ENCODE data around the gene COBLL1.

Gene COBLL1

GRCh38 chr2:164757934-164758695 lies 83.5 kb downstream of the COBLL1 start:
- Histone ChIP-seq H3K4me2 (ENCODE audit: insufficient read depth, low read length) (no peak overlapping the region), H2AFZ (ENCODE audit: low read depth, low read length) (no peak overlapping the region), H3K27ac (ENCODE audit: low read length) (no peak overlapping the region), H3K4me3 (ENCODE audit: low read depth in 1 of 2, low read length in 2 of 2) (no peak overlapping the region), H3K36me3 (ENCODE audit: insufficient read depth, low read length) (no peaks in the 10 kb centered on the region), H4K20me1 (ENCODE audit: insufficient read depth, low read length) (no peaks in the 10 kb centered on the region), H3K4me1 (ENCODE audit: insufficient read depth, low read length) (no peaks in the 10 kb centered on the region), H3K9me3 (ENCODE audit: insufficient read depth, low read length, severe bottlenecking) (no peaks in the 10 kb centered on the region), H3K9ac (ENCODE audit: low read depth, low read length) (no peak overlapping the region), H3K27me3 (ENCODE audit: insufficient read depth, low read length, poor library complexity) (no peaks in the 10 kb centered on the region), H3K79me2 (ENCODE audit: insufficient read depth, low read length) (no peaks in the 10 kb centered on the region)
- no peak for ATAC-seq (ENCODE audit: insufficient read depth, low read depth)
- no peak for DNase-seq
- TF ChIP-seq EZH2 (IDR thresholded peaks at IDR 0.05; ENCODE audit: borderline replicate concordance, low read depth, low read length, severe bottlenecking), result no peak

GRCh38 chr2:164756773-164757172 lies 84.8 kb downstream of the COBLL1 start:
- Histone ChIP-seq H4K20me1 (ENCODE audit: insufficient read depth, low read length) (no peaks in the 10 kb centered on the region), H3K4me1 (ENCODE audit: insufficient read depth, low read length) (no peaks in the 10 kb centered on the region), H3K4me3 (ENCODE audit: low read depth in 1 of 2, low read length in 2 of 2) (no peak overlapping the region), H3K9ac (ENCODE audit: low read depth, low read length) (no peak overlapping the region), H2AFZ (ENCODE audit: low read depth, low read length) (no peak overlapping the region), H3K79me2 (ENCODE audit: insufficient read depth, low read length) (no peaks in the 10 kb centered on the region), H3K9me3 (ENCODE audit: insufficient read depth, low read length, severe bottlenecking) (no peaks in the 10 kb centered on the region), H3K27ac (ENCODE audit: low read length) (no peak overlapping the region), H3K27me3 (ENCODE audit: insufficient read depth, low read length, poor library complexity) (no peaks in the 10 kb centered on the region), H3K4me2 (ENCODE audit: insufficient read depth, low read length) (no peak overlapping the region), H3K36me3 (ENCODE audit: insufficient read depth, low read length) (no peaks in the 10 kb centered on the region)
- ATAC-seq (ENCODE audit: insufficient read depth, low read depth) (no peak), DNase-seq (no peak)
- TF ChIP-seq EZH2 (IDR thresholded peaks at IDR 0.05; ENCODE audit: borderline replicate concordance, low read depth, low read length, severe bottlenecking) (no peak), CTCF (IDR thresholded peaks at IDR 0.05; ENCODE audit: borderline replicate concordance, extremely low read depth, low read length, poor library complexity, severe bottlenecking) (no peak)

GRCh38 chr2:164755952-164756351 lies 85.7 kb downstream of the COBLL1 start:
- no peak overlapping the region for H2AFZ ChIP-seq (ENCODE audit: low read depth, low read length)
- H3K9me3 ChIP-seq (ENCODE audit: insufficient read depth, low read length, severe bottlenecking), result no peaks in the 10 kb centered on the region
- H3K4me1 ChIP-seq (ENCODE audit: insufficient read depth, low read length), result no peaks in the 10 kb centered on the region
- H3K27ac ChIP-seq (ENCODE audit: low read length), result no peak overlapping the region
- ATAC-seq (ENCODE audit: insufficient read depth, low read depth) (no peak), DNase-seq (no peak)
- no peak overlapping the region for H3K4me2 ChIP-seq (ENCODE audit: insufficient read depth, low read length)
- H3K4me3 ChIP-seq (ENCODE audit: low read depth in 1 of 2, low read length in 2 of 2), result no peak overlapping the region
- H4K20me1 ChIP-seq (ENCODE audit: insufficient read depth, low read length), result no peaks in the 10 kb centered on the region
- TF ChIP-seq CTCF (IDR thresholded peaks at IDR 0.05; ENCODE audit: borderline replicate concordance, extremely low read depth, low read length, poor library complexity, severe bottlenecking), result no peak
- TF ChIP-seq EZH2 (IDR thresholded peaks at IDR 0.05; ENCODE audit: borderline replicate concordance, low read depth, low read length, severe bottlenecking), result no peak
- H3K36me3 ChIP-seq (ENCODE audit: insufficient read depth, low read length), result no peaks in the 10 kb centered on the region
- no peak overlapping the region for H3K9ac ChIP-seq (ENCODE audit: low read depth, low read length)
- no peaks in the 10 kb centered on the region for H3K27me3 ChIP-seq (ENCODE audit: insufficient read depth, low read length, poor library complexity)
- H3K79me2 ChIP-seq (ENCODE audit: insufficient read depth, low read length), result no peaks in the 10 kb centered on the region

- Histone ChIP-seq H2AFZ (ENCODE audit: low read depth, low read length) (no peak overlapping the region), H3K9ac (ENCODE audit: low read depth, low read length) (no peak overlapping the region), H3K9me3 (ENCODE audit: insufficient read depth, low read length, severe bottlenecking) (no peaks in the 10 kb centered on the region), H3K27me3 (ENCODE audit: insufficient read depth, low read length, poor library complexity) (no peaks in the 10 kb centered on the region), H3K36me3 (ENCODE audit: insufficient read depth, low read length) (no peaks in the 10 kb centered on the region), H3K4me1 (ENCODE audit: insufficient read depth, low read length) (no peaks in the 10 kb centered on the region), H3K27ac (ENCODE audit: low read length) (no peak overlapping the region), H4K20me1 (ENCODE audit: insufficient read depth, low read length) (no peaks in the 10 kb centered on the region), H3K4me3 (ENCODE audit: low read depth in 1 of 2, low read length in 2 of 2) (no peak overlapping the region), H3K4me2 (ENCODE audit: insufficient read depth, low read length) (no peak overlapping the region), H3K79me2 (ENCODE audit: insufficient read depth, low read length) (no peaks in the 10 kb centered on the region)
- TF ChIP-seq EZH2 (IDR thresholded peaks at IDR 0.05; ENCODE audit: borderline replicate concordance, low read depth, low read length, severe bottlenecking) (no peak), CTCF (IDR thresholded peaks at IDR 0.05; ENCODE audit: borderline replicate concordance, extremely low read depth, low read length, poor library complexity, severe bottlenecking) (no peak)
- DNase-seq (no peak), ATAC-seq (ENCODE audit: insufficient read depth, low read depth) (no peak)
Observed at GRCh38 chr2:164754157-164755093, 87.2 kb downstream of the COBLL1 start.

All from DND-41 (cell line).